ENCODE data around the gene CALHM2. TPM values are rescaled to one million over a fixed set of nuclear protein-coding genes. Genes with fewer than 3 reads are reported as not detected.

The CALHM2 gene
- total and polyA plus RNA-seq, 4 donors = 11.7 to 43.2 (median 25.0) TPM

DNA sequence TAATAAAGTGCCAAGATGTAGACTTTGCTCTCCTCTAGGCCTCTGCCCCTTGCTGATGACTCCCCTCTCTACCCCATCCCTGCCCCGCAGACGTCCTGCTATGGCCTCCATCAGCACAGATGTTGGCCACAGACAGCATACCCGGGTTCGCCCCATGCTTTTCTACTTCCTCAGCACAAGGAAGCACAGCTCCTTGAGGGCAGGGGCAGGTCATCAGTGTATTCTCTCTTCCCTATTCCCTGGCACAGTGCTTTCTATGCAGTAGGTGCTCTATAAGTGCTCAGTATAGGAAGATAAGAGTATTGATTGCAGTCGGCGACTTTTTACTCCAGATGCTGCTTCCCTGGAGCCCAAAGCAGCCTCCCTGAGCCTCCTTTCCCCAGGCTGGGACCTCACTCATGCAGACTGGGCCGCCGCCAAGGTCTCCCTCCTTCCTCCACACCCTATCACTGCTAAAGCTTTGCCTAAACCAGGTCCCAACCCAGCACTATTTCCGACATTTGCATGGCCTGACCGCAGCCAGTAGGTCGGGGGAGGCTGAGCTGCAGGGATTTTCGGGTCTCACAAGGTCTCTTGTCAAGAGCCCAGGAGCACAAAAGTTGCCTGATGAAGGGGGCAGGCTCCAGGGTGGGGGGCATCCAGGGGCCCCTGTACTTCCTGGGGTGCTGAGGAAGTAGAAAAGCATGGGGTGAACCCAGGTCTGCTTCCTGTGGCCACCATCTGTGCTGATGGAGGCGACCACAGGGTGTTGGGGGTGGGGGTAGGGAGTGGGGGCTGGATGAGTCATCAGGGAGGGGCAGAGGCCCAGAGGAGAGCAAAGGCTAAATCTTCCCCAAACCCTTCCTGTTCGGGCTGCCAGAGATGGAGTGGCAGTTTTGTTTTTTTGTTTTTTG lies 18.8 kb upstream of the CALHM2 start:
- ATAC-seq (ENCODE audit: insufficient read depth, low FRiP score) (peak; percentile 74), DNase-seq (no peak)
- 41 to 56% methylated on average over 14 of the region's 14 CpGs for WGBS, 2 donors

DNA sequence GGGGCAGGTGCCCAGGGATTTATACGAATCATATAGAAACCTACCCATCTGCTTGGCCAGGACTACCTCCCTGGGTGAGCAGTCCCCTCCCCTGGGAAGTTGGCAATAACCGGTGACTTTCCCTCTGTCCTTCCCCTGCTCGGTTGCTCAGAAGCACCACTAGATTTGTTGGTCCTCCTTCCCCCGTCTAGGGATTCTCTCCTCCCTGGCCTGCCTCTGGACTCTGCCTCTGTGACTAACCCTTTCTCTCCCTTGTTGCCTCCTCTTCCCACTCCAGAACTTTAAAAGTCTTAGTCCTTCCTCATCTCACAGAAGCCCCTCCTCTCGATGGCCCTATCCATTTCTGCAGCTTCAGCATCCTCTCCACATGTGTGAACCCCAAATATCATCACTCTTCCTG lies 17.0 kb upstream of the CALHM2 start:
- DNase-seq (no peak), ATAC-seq (ENCODE audit: insufficient read depth, low FRiP score) (no peak)
- H3K27ac ChIP-seq (ENCODE audit: low read depth in 1 of 2, low read length in 1 of 2) = no peak overlapping the region
- no peaks in the 10 kb centered on the region for H3K9me3 ChIP-seq (ENCODE audit: control insufficient read depth in 4 of 4, insufficient read depth in 3 of 4, low read length in 3 of 4)
- H3K4me1 ChIP-seq (ENCODE audit: control insufficient read depth in 5 of 5, insufficient read depth in 5 of 5, low read length in 5 of 5) = no peaks in the 10 kb centered on the region
- TF ChIP-seq CTCF (IDR thresholded peaks at IDR 0.05; ENCODE audit: control extremely low read depth, extremely low read depth) = no peak
- H3K9ac ChIP-seq (ENCODE audit: insufficient read depth in 1 of 2, low read length in 2 of 2) = no peak overlapping the region
- H3K27me3 ChIP-seq (ENCODE audit: control insufficient read depth in 3 of 3, insufficient read depth in 3 of 3, low read length in 2 of 3) = no peaks in the 10 kb centered on the region
- H3K36me3 ChIP-seq (ENCODE audit: control insufficient read depth in 4 of 4, insufficient read depth in 4 of 4, low read length in 4 of 4) = no peaks in the 10 kb centered on the region
- WGBS, 2 donors = 60 to 68% methylated on average over 5 of the region's 5 CpGs
- no peak overlapping the region for H3K4me3 ChIP-seq

More for the DNA sequence above, 18.8 kb upstream of the CALHM2 start:
- Histone ChIP-seq H3K27me3 (ENCODE audit: control insufficient read depth in 3 of 3, insufficient read depth in 3 of 3, low read length in 2 of 3) (no peaks in the 10 kb centered on the region), H3K9ac (ENCODE audit: insufficient read depth in 1 of 2, low read length in 2 of 2) (no peak overlapping the region), H3K36me3 (ENCODE audit: control insufficient read depth in 4 of 4, insufficient read depth in 4 of 4, low read length in 4 of 4) (no peaks in the 10 kb centered on the region), H3K4me3 (no peak overlapping the region), H3K9me3 (ENCODE audit: control insufficient read depth in 4 of 4, insufficient read depth in 3 of 4, low read length in 3 of 4) (no peaks in the 10 kb centered on the region), H3K27ac (ENCODE audit: low read depth in 1 of 2, low read length in 1 of 2) (peak overlapping the region in 1 of 2 donors; percentile 11), H3K4me1 (ENCODE audit: control insufficient read depth in 5 of 5, insufficient read depth in 5 of 5, low read length in 5 of 5) (no peaks in the 10 kb centered on the region)
- TF ChIP-seq CTCF (IDR thresholded peaks at IDR 0.05; ENCODE audit: control extremely low read depth, extremely low read depth) = no peak

- ATAC-seq (ENCODE audit: insufficient read depth, low FRiP score) = no peak
- no peaks in the 10 kb centered on the region for H3K9me3 ChIP-seq (ENCODE audit: control insufficient read depth in 4 of 4, insufficient read depth in 3 of 4, low read length in 3 of 4)
- H3K4me3 ChIP-seq = no peak overlapping the region
- TF ChIP-seq CTCF (IDR thresholded peaks at IDR 0.05; ENCODE audit: control extremely low read depth, extremely low read depth) = no peak
- no peak overlapping the region for H3K27ac ChIP-seq (ENCODE audit: low read depth in 1 of 2, low read length in 1 of 2)
- H3K4me1 ChIP-seq (ENCODE audit: control insufficient read depth in 5 of 5, insufficient read depth in 5 of 5, low read length in 5 of 5) = no peaks in the 10 kb centered on the region
- no peaks in the 10 kb centered on the region for H3K27me3 ChIP-seq (ENCODE audit: control insufficient read depth in 3 of 3, insufficient read depth in 3 of 3, low read length in 2 of 3)
- 87 to 89% methylated on average over 7 of the region's 7 CpGs for WGBS, 2 donors
- H3K36me3 ChIP-seq (ENCODE audit: control insufficient read depth in 4 of 4, insufficient read depth in 4 of 4, low read length in 4 of 4) = no peaks in the 10 kb centered on the region
- H3K9ac ChIP-seq (ENCODE audit: insufficient read depth in 1 of 2, low read length in 2 of 2) = no peak overlapping the region
- DNase-seq = no peak
These were observed 15.2 kb upstream of the CALHM2 start for GRCh38 chr10:103467406-103467805.
